NT2/D1 (cell line): ENCODE data around the gene NFYC.

ENCODE experiments used
- SUZ12 ChIP-seq: IDR thresholded peaks from 2 replicates; pipeline ENCODE4 v1.6.1; 2011; ENCODE audit not compliant: insufficient read length, insufficient read depth; ENCODE audit errors: extremely low read depth
- YY1 ChIP-seq: IDR thresholded peaks from 2 replicates; pipeline ENCODE4 v1.6.1; 2011; ENCODE audit not compliant: insufficient read length, insufficient read depth
- ZNF274 ChIP-seq: IDR thresholded peaks from 2 replicates; pipeline ENCODE4 v1.6.1; 2011; ENCODE audit warnings: mild to moderate bottlenecking, low read depth, low read length

- no peak for TF ChIP-seq ZNF274
- no peak for TF ChIP-seq YY1
- TF ChIP-seq SUZ12, result no peak
Measured at GRCh38 chr1:40789661-40790430, 98.3 kb downstream of the NFYC start.
